GM21447 (cell line): ENCODE data around the gene CPVL.

Experiments used
- ATAC-seq: cut with Tn5 transposase; IDR thresholded peaks from one replicate; pipeline ENCODE4 v1.9.1; 2021; ENCODE audit not compliant: unreplicated experiment

CPVL gene

DNA sequence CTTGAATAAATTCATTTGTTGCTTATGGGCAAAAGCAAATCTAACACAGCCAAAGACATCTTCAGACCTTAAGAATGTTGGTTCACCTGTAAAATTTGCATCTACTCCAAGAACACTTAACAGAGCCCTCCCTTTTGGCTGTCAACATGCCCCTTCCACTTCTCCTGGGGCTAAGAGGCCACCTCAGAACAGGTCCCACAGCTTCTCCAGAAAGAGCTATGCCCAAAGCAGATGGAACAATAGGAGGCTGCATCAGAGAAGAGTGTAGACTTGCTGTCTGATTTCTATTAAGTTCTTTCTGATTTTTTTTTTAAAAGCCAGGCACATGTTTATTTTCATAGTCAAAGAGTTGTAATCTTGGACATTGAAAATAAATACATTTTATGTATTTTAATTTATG is 162.1 kb downstream of the CPVL start:
- no peak for ATAC-seq

DNA sequence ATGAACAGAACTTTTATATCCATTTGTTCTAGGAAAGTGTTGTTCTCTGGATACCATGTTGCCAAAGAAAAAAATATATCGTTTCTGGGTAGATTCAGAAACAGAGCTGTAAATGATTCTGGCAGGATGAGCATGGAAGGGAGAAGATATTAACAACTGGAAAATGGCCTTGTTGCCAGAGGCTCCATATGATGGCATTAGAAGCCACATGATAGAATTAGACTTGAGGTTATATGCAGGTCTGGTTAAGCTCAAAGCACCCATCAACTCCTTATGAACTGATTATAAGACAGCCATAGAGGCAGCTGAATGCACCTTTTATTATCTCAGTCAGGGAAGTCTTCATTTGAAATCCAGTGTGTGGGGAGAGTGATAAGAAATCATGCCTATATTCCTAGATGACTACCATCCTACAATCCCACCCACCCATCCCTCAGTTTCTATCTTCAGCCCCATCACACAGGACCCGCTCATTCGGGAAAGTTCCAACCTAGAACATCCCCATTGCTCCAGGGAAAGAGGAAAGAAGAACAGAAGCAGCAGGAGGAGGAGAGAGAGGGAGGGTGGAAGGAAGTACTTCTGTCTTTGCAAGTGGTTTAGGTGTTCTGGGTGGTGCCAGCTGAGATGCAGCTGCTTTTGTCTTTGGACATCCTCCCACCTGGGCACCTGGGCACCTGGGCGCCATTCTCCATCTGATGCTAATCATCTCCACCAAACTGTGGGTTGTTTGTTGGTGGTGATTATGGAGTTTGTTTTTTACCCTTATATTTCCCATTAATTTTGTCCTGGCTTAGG is 162.7 kb downstream of the CPVL start:
- no peak for ATAC-seq

DNA sequence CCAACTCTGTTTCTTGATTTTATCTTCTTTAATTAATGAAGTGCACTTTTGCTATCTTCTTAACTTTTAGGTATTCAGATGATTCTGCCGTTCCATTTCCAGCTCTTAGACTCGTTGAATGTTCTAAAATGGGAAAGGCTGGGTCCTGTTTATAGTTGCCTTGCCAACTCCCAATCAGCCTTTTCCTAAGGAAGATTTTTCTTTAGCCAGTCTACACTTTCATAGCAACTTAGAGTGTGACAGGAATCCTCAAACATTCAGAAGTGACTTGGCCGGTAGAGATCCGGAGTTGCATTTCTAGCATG is 165.2 kb downstream of the CPVL start:
- no peak for ATAC-seq

DNA sequence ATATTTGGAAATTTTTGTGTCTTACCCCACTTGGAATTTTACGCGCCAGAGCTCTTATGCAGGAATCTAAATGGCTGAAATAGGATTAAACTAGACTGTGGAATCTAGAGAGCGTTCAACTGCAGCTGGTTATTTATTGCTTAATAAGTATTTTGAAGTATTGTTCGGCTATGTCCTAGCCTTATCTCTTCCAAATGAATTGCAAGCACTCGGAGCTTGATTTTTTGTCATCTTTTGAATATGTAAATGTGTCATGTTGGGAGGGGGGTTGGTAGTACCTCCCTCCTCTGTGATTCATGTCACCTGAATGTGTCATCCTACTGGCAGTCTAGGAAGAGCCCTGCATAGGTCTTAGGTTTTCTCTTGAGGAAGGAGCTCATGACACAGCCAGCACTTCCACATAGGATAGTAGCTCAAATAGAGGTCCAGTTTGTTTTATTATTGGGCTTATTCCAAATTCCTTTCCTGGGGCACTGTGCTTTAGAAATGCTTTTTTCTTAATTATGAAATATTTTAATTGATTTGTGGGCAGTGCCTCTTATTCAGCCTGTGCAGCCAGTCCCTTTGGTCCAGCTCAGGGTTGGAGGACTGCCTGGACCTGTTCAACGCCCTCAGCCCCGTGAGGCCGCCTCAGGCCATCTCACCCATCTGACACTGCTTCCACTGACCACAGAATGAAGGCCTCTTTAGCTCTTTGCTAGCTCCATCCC is 165.7 kb downstream of the CPVL start:
- ATAC-seq, result no peak

DNA sequence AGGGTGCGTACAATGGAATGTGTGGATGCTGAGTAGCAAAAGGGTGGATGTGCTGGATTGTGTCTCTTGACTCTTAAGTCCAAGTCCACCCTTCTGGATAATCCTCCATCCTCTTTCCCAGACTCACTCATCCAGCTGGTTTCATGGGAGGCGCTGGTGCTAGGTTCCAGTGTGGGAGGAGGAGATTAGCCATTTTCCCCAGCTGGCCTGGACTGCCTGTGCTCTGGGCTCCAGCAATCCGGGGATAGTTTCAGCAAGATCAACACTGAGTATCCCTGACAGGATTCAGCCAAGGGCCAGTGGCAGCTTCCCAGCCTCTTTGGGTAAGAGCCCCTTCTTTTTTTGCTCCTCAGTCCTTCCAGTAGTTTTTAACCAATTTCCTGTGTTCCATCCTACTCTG is 166.6 kb downstream of the CPVL start:
- ATAC-seq, result no peak

DNA sequence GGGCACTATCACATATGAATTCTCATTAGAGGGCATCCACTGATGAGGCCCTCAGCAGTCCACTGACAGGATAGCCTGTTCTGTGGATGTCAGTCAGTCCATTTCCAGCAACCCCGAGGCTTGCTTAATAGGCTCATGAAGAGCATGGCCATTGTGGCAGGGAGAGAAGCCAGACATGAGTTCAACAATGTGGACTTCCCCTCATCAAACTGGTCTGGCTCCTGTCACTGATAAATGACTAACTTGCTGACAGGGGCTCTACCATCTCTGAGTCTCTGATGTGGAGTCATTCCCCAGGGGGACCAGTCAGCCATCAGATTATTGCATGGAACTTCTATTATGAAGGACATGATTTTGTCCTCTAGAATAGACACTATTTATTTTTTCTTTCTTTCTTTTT is 168.5 kb downstream of the CPVL start:
- ATAC-seq, result no peak

DNA sequence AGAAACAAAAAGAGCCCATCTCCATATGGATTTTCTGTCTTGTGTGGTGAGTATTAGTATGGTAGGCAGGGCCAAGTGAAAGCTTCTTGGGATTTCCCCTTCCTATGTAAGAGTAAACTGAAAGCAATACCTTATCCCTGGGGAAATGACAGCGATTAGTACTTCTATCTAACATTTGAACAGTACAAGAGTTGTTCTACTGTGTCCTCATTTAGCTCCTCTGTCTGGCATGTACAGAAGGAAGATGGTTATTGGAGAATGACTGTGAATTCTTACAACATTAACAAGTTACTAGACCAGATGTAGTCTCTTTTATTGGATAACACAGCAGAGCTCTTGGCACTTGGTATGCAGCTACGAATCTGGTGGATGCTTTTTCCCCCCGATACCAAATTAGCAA is 170.3 kb downstream of the CPVL start:
- ATAC-seq, result no peak

DNA sequence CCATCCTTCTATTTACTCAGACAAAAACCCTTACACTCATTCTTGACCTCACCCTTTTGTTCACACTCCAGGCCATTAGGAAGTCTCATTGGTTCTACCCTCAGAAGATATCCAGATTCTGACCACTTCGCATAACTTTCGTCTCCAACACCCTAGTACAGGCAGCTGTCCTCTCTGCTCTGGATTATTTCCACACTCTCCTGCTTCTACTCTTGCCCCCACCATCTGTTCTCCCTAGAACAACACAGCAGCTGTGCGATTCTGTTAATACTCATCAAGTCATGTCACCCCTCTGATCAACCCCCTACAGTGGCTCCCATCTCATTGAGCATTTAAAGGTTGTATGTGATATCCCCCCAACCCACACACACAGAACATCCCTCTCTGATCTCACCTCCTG is 172.7 kb downstream of the CPVL start:
- ATAC-seq, result no peak

DNA sequence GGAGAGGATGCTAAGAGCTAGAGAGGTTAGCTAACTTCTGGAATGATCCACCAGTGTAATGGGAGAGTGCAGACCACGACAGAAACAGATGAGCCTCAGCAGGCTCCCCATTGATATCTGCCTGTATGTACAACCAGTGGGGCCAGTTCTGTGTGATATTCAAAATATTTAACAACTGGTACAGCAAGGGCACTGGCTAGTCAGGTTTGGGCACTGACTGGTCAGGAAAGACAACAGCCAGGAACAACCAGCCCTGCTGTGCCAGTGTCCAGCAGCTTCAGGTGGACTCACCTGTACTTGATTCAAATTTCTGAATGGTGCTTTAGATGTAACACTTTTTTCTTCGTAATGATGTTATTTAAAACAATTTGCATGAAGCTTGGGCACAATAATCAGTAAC is 182.3 kb downstream of the CPVL start:
- no peak for ATAC-seq

DNA sequence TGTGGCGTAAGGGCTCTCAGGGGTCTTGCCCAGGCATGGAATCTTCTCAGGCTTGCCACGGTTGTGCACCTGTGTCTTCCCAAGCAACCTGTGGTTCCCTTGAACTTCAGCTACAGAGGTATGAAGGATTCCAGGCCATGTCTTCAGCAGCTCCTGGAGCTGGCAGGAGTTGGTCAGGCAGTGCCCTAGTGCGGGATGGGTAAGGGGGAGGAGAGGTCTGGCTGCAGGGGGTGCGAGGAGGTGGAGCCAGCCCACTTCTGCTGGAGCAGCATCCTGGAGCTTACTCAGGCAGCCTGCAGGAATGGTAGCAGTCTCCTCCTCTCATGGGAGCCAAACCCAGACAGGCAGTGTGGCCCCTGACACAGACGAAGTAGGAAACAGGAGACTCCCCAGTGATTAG is 184.4 kb downstream of the CPVL start:
- no peak for ATAC-seq

DNA sequence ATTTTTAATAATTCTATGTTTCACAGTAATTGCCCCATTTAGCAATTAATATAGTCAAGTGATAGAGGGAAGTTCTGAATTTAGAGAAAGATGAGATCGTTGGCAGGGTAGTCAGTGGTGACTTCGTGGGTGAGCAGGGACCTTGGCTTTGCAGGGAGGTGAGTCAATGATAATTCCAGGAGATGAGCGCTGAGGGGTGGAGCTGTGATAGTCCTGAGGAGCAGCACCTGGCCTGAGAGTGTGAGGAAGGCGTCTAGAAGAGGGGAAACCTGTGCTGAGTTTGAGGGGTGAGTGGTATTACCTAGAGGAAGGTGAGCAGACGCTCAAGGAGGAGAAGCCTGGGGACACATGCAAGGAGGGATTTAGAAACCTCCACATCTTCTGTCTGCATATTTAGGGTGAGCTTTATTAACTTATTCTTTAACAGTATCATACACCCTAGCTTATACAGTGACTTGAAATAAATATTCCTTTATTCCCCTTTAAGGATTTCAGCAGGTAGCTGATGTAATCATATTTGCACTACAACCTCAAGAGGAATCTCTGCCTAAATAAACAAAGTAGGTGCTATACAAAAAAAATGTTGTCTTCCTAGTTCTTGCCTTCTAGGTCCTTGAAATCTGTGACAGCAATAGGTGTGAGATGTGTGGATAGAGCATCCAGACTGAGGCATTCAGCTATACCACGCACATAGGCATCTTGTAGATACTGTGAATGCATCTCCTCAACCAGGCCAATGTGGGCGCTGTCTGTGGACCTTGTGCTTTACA is 186.1 kb downstream of the CPVL start:
- ATAC-seq, result no peak

DNA sequence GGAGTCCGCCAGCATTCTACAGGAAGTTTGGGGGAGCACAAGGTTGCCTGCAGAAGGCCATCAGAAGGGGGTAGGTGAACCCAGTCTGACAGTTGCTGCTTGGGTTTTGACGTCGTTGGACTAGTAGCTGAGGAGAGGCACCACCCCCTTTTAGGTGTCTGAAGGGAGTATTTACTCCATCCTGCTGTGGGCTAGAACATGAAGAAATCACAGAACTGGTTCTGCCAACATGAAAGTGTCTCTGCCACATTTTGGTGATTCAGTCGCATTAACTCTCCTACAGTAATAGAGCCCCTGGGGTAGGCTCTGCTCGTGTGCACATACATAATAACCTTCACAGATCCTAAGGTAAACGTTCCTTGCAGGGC is 187.4 kb downstream of the CPVL start:
- no peak for ATAC-seq

DNA sequence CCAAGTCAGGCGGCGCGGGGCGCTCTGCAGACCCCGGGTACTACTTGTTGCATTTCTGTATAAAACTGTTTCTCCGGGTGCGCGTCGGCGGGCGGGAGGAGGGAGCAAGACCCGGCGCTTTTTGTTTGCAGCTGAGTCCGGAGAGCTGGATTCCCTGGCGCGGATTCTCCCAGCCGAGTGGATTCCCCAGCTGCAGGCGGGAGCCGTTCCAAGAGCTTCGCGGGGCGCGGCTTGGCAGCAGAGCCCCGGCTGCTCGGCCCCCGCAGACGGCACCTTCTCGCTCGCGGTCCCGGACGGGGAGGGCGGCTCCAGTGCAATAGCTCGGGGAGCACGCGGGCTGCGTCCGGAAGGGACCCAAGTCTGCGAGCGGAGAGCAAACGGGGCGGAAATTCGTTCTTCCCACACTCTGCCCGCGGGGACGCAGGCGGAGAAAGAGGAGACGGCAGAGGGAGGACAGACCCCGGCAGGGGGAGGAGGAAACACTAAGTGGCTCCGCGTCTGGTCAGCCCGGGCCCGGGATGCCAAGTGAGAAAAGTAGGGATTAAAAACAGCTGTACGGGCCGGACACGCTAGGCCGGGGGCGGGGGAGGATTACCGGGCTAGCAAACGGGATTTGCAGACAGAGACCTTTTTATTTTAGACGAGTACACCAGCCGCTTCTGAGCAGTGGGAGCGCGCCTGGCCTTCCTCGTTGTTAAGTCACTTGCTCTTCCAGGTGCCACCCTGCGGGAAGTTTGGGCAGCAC is 187.9 kb downstream of the CPVL start, which contains the start of gene TRIL:
Gene TRIL, minus strand, starts transcription at position 96 of the 745 bp plus-strand sequence. CDS start 284 bp downstream, outside the sequence.
- no peak for ATAC-seq

DNA sequence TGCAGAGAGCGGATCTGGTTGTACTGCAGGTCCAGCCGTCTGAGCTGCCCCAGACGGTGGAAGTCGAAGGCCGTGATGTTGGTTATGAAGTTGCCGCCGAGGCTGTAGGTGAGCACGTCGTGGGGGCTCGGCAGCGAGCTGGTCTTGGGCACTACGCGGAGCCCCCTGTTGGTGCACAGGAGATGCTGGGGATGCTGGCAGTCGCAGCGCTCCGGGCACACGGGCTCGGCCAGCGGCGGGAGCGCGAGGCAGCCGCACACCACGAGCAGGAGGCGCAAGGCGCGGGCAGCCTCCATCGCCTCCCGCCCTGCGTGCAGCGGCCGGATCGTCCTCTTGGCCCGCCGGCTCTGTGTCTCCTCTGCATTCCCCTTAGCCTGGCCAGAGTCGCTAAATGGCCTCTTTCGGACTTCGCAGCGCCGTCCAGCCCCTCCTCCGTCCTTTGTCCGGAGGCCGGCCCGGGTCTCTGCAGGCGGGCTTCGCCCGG is 188.5 kb downstream of the CPVL start:
- no peak for ATAC-seq

DNA sequence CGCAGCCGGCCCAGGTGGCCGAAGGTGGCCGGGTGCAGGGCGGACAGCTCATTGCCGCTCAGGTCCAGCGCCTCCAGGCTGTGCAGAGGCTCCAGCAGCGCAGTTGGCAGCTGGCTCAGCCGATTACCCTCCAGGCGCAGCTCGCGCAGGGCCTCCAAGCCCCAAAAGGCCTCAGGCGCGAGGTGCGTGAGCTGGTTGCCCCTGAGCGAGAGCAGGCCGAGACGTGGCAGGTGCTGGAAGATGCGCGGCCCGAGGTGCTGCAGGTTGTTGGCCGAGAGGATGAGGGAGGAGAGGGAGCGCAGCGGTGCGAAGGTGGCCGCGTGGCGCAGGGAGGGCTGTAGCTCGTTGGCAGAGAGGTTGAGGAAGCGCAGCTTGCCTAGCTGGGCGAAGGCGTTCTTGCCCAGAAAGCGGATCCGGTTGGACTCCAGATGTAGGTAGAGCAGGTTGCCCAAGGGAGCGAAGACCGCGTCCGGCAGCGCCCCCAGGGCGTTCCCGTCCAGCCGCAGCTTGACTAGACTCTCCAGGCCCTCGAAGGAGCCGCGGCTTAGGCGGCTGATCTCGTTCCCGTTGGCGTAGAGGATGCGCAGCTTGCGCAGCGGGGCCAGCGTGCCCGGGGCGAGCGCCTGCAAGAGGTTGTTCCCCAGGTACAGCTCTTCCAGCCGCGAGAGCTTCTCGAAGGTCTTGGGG is 189.1 kb downstream of the CPVL start:
- ATAC-seq, result no peak

DNA sequence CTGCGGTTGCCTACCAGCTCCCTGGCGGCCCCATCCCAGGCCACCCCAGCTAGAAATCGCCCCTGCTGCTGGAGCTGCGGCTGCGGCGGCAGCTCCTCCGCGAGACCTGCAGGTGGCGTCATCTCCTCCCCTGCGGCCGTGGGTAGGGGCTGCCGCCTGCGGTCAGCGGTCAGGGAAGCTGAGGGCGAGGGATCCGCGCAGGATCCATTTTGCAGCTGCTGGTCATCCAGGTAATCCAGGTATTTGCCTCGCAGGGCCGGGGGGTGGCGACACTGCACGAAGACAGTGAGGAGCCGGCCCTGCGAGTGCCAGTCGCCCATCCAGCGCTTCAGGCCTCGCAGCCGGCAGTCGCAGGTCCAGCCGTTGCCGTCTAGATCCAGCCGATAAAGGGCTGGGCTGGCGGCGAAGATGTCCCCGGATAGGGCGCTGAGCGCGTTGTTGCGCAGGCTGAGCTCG is 189.7 kb downstream of the CPVL start:
- no peak for ATAC-seq

DNA sequence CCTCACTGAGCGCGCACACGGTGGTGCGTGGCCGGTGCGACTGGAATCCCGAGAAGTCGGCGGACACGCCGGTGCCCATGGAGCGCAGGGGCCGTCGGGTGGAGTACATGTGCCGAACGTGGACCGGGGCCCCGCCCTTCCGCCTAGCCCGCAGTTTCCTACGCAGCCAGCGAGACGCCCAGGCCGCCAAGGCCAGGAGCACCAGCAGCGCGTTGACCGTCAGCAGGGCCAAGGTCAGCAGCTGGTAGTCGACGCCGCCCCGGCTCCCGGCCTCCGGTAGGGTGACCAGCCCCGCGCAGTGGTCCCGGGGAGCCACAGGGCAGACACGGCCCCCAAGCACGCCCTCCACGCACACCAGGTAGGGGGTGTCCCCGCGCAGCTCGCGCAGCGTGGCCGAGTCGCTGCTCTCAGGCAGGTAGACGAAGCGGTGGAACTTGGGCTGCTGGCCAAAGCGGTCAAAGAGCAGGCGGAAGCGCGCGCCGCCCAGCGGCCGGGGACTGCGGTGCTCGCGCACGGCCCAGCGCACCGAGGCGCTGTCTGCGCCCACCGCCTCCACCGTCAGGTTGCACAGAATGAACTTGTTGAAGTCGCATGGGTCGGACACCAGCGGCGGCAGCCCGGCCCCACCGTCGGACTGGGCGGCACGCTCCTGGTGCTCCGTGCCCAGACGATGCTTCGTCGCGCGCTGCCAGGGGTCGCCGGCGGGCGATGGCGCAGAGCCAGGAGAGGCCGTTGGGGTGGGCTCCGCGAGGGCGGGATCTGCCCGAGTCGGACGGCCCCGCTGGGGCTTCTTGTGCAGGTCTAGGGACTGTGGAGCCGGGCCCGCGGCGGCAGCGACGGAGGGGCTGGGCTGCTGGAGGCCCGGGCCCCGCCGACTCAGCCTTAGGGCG is 190.4 kb downstream of the CPVL start:
- ATAC-seq, result no peak

DNA sequence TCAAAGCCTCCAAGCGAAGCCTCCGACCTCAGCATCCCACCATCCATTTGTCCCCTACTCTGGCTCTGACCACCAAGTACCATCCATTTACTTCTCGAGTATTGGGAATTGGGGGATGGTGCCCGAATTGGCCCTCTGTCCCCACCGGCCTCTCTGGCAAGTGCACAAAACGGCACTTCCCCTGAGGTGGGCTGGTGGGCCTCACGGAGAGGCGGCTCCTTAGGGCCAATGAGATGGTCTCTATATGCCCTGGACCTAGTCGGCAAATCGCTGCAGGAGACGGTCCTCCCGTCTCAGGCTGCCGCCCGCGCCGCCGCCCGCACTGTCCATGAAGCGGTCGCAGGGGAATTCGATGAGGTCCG is 191.0 kb downstream of the CPVL start:
- no peak for ATAC-seq

DNA sequence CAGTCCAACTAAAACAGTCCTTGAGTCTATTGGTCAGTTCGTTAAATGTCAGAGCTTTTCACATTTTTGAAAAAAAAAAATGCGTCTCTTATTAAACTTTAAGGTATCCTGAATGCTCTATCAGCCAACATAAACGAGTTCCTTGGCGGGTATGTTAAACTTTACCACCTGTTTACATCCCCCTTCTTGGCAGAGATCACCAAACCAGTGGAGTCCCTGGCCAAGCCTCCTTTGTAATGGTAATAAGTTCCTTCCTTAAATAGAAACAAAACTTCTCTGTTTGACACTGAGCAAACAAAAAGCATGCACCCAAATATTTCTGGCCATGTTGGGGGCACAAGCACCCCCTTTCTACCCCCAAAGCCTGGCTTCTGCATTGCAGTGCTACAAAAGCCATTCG is 191.4 kb downstream of the CPVL start:
- ATAC-seq, result no peak

DNA sequence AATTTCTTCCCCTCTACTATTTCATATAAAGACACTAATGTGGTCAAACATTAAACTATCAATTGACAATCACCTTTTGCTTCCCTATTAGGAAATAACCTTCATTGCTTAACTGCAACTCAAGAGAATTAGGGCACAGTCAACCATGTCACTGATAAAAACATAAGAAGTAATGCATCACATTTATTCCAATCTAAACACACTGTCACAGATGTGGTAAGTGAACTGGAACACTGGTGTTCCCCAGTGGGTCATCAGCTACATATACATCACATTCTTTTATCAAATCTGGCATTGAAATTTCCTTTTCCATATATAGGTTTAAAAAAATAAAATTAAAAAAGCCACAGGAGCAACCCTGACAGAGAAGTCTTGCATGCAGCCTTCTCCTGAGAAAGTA is 191.9 kb downstream of the CPVL start:
- ATAC-seq, result no peak
